GM10266 (cell line): ENCODE data around the gene PRIMPOL.

Experiments used
- DNase-seq: peaks from one replicate; pipeline ENCODE4 v3.0.0; 2012; ENCODE audit errors: extremely low spot score
- TF ChIP-seq, protein P1 (sequence below): IDR thresholded peaks from 2 replicates; pipeline ENCODE4 v1.5.1; 2012; ENCODE audit warnings: mild to moderate bottlenecking, low read depth; ENCODE audit not compliant: control insufficient read depth, insufficient read depth; ENCODE audit errors: missing control alignments

PRIMPOL gene

GRCh38 chr4:184688447-184688846 is 38.9 kb downstream of the PRIMPOL start:
- no peak for DNase-seq

GRCh38 chr4:184689681-184690080 is 40.1 kb downstream of the PRIMPOL start:
- DNase-seq: no peak
- TF ChIP-seq, protein P1, sequence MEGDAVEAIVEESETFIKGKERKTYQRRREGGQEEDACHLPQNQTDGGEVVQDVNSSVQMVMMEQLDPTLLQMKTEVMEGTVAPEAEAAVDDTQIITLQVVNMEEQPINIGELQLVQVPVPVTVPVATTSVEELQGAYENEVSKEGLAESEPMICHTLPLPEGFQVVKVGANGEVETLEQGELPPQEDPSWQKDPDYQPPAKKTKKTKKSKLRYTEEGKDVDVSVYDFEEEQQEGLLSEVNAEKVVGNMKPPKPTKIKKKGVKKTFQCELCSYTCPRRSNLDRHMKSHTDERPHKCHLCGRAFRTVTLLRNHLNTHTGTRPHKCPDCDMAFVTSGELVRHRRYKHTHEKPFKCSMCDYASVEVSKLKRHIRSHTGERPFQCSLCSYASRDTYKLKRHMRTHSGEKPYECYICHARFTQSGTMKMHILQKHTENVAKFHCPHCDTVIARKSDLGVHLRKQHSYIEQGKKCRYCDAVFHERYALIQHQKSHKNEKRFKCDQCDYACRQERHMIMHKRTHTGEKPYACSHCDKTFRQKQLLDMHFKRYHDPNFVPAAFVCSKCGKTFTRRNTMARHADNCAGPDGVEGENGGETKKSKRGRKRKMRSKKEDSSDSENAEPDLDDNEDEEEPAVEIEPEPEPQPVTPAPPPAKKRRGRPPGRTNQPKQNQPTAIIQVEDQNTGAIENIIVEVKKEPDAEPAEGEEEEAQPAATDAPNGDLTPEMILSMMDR: no peak

More at GRCh38 chr4:184688447-184688846, 38.9 kb downstream of the PRIMPOL start:
- TF ChIP-seq, protein P1: no peak

GRCh38 chr4:184693056-184693455 is 43.5 kb downstream of the PRIMPOL start:
- TF ChIP-seq, protein P1: no peak
- DNase-seq: no peak

DNA sequence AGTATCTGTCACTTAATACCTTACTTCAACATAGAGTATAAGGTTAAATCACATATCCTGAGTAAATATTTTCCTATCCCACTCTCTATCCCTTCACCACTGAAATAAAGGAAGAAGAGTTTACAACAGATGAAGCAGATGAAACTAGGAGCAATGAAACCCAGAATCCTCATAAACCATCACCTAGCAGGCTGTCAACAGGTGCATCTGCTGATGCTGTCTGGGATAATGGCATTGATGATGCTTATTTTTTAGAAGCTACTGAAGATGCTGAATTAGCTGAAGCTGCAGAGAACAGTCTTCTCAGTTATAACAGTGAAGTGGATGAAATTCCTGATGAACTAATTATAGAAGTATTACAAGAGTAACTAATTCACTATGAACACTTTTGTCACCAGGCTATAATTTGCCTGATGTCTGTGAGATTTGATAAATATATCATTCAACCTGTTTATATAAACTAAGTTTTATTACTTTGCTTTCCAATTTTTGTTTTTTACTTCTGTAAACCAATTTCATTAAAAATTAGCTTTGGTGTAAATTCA is 44.9 kb downstream of the PRIMPOL start:
- TF ChIP-seq, protein P1: no peak
- DNase-seq: no peak

- TF ChIP-seq, protein P1: no peak
- DNase-seq: no peak
Observed at GRCh38 chr4:184695178-184695896, 45.8 kb downstream of the PRIMPOL start.

DNA sequence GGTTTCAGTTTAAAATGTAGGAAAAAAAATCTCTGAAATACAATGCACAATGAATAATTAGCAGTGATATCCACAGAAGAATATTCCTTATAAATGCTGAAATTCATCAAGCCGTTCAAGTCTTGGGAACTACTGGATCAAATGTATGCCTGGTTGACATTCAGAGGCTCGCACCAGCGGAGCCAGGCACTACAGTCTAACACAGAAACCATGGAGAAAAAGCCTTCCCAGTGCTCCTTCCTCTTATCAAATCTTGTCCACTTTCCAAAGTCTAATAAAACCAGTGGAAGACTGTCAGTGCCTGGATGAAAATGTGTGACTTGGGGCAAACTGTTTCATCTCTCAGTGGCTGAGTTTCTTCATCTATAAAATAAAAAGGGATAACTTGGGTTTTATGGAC is 48.4 kb downstream of the PRIMPOL start:
- TF ChIP-seq, protein P1: no peak
- DNase-seq: no peak

DNA sequence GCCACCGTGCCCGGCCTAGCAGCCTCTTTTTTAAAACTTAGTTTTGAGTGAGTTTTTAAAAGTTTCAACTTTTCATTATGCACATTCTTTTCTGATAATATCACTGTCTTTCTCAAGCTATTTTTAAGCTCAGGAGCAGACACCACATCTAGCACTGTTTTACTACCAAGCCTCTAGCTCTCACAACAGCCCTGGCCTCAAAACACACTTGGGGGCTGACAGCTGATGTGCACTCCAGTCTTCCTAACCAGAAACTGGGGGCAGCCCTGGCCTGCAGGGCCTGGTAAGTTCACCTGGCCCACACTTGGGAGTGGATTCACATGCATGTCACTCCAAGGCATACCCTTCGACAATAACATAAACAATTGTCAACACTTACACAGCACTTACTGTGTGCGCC is 50.4 kb downstream of the PRIMPOL start:
- TF ChIP-seq, protein P1: no peak
- DNase-seq: no peak
